A673 (cell line): Measurements from ENCODE around the gene AKIP1.

Source experiments
- CTCF ChIP-seq: fragments of 300-800, 200-600 bp; sonication (generic); conservative IDR thresholded peaks from 2 replicates; pipeline ENCODE4 v1.5.1; 2017; ENCODE audit warnings: low read depth, mild to moderate bottlenecking, antibody characterized with exemption, low read length, moderate library complexity, mixed read lengths
- EZH2 ChIP-seq: fragments of 200-600 bp; sonication (generic); IDR thresholded peaks from 2 replicates; pipeline ENCODE4 v1.6.1; 2017; ENCODE audit warnings: borderline replicate concordance, low read depth, mild to moderate bottlenecking, mixed read lengths, antibody characterized with exemption, low read length; ENCODE audit not compliant: poor library complexity, severe bottlenecking

GRCh38 chr11:8967184-8967583 is 56.2 kb downstream of the AKIP1 start:
- no peak for TF ChIP-seq CTCF
- no peak for TF ChIP-seq EZH2
